SH-SY5Y (cell line): ENCODE measurements around the gene PEX16.

ENCODE experiments used
- GATA2 ChIP-seq: IDR thresholded peaks from 2 replicates; pipeline ENCODE4 v1.6.1; 2011; ENCODE audit warnings: mild to moderate bottlenecking, low read depth, low read length
- GATA3 ChIP-seq: IDR thresholded peaks from 2 replicates; pipeline ENCODE4 v1.6.1; 2011; ENCODE audit warnings: low read depth, mild to moderate bottlenecking, low read length, moderate library complexity

DNA sequence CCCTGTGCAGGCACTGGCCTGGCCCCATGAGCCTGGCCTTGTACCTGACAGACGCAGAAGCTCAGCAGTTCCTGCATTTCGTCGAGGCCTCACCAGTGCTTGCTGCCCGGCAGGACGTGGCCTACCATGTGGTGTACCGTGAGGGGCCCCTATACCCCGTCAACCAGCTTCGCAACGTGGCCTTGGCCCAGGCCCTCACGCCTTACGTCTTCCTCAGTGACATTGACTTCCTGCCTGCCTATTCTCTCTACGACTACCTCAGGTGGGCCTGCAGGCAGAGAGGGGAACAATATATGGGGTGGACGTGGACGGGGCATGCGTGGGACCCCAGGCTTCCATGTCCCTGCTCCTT, 9.6 kb upstream of the PEX16 start:
- no peak for TF ChIP-seq GATA2
- no peak for TF ChIP-seq GATA3
